ENCODE data around the gene INSR.

Gene INSR

GRCh38 chr19:7272856-7273578, 21.2 kb downstream of the INSR start:
- no peak for DNase-seq
- H3K27me3 Mint-ChIP-seq, result no peaks in the 10 kb centered on the region
- no peaks in the 10 kb centered on the region for H3K9me3 Mint-ChIP-seq
- no peaks in the 10 kb centered on the region for H3K4me1 Mint-ChIP-seq
- H3K27ac Mint-ChIP-seq, result no peak overlapping the region
- no peak overlapping the region for H3K4me3 Mint-ChIP-seq
- peak; percentile 70 for ATAC-seq

- no peaks in the 10 kb centered on the region for H3K9me3 Mint-ChIP-seq
- no peak overlapping the region for H3K27ac Mint-ChIP-seq
- DNase-seq (no peak), ATAC-seq (no peak)
- no peaks in the 10 kb centered on the region for H3K27me3 Mint-ChIP-seq
- no peak overlapping the region for H3K4me3 Mint-ChIP-seq
- H3K4me1 Mint-ChIP-seq, result no peaks in the 10 kb centered on the region
These were observed 25.5 kb downstream of the INSR start for GRCh38 chr19:7268705-7269098.

GRCh38 chr19:7267792-7268704, 26.2 kb downstream of the INSR start:
- no peak for DNase-seq
- no peak overlapping the region for H3K27ac Mint-ChIP-seq
- ATAC-seq, result no peak
- no peaks in the 10 kb centered on the region for H3K27me3 Mint-ChIP-seq
- no peak overlapping the region for H3K4me3 Mint-ChIP-seq
- no peaks in the 10 kb centered on the region for H3K9me3 Mint-ChIP-seq
- no peaks in the 10 kb centered on the region for H3K4me1 Mint-ChIP-seq

- Mint-ChIP-seq H3K9me3 (no peaks in the 10 kb centered on the region), H3K4me3 (no peak overlapping the region), H3K4me1 (no peaks in the 10 kb centered on the region), H3K27ac (no peak overlapping the region), H3K27me3 (no peaks in the 10 kb centered on the region)
- DNase-seq (no peak), ATAC-seq (no peak)
These were observed 27.4 kb downstream of the INSR start for GRCh38 chr19:7266832-7267231.

GRCh38 chr19:7265963-7266362, 28.3 kb downstream of the INSR start:
- no peak for DNase-seq
- no peaks in the 10 kb centered on the region for H3K9me3 Mint-ChIP-seq
- H3K4me3 Mint-ChIP-seq, result no peak overlapping the region
- H3K4me1 Mint-ChIP-seq, result no peaks in the 10 kb centered on the region
- no peak for ATAC-seq
- H3K27me3 Mint-ChIP-seq, result no peaks in the 10 kb centered on the region
- H3K27ac Mint-ChIP-seq, result no peak overlapping the region

GRCh38 chr19:7264858-7265257, 29.4 kb downstream of the INSR start:
- no peaks in the 10 kb centered on the region for H3K9me3 Mint-ChIP-seq
- H3K4me1 Mint-ChIP-seq, result no peaks in the 10 kb centered on the region
- DNase-seq (no peak), ATAC-seq (no peak)
- H3K4me3 Mint-ChIP-seq, result no peak overlapping the region
- no peaks in the 10 kb centered on the region for H3K27me3 Mint-ChIP-seq
- H3K27ac Mint-ChIP-seq, result peak overlapping the region in 1 of 2 donors; percentile 45

GRCh38 chr19:7263521-7263920, 30.7 kb downstream of the INSR start:
- H3K9me3 Mint-ChIP-seq, result no peaks in the 10 kb centered on the region
- ATAC-seq, result no peak
- no peak overlapping the region for H3K4me3 Mint-ChIP-seq
- no peak overlapping the region for H3K27ac Mint-ChIP-seq
- no peak for DNase-seq
- no peaks in the 10 kb centered on the region for H3K4me1 Mint-ChIP-seq
- no peaks in the 10 kb centered on the region for H3K27me3 Mint-ChIP-seq

- Mint-ChIP-seq H3K4me3 (no peak overlapping the region), H3K27me3 (no peaks in the 10 kb centered on the region)
- no peak for ATAC-seq
These were observed 31.1 kb downstream of the INSR start for GRCh38 chr19:7263066-7263465.

GRCh38 chr19:7262470-7262869, 31.7 kb downstream of the INSR start:
- no peaks in the 10 kb centered on the region for H3K9me3 Mint-ChIP-seq
- ATAC-seq, result no peak
- H3K4me1 Mint-ChIP-seq, result no peaks in the 10 kb centered on the region
- H3K4me3 Mint-ChIP-seq, result no peak overlapping the region
- no peaks in the 10 kb centered on the region for H3K27me3 Mint-ChIP-seq
- no peak for DNase-seq
- H3K27ac Mint-ChIP-seq, result no peak overlapping the region

More at GRCh38 chr19:7263066-7263465, 31.1 kb downstream of the INSR start:
- Mint-ChIP-seq H3K27ac (no peak overlapping the region), H3K9me3 (no peaks in the 10 kb centered on the region), H3K4me1 (no peaks in the 10 kb centered on the region)
- no peak for DNase-seq

GRCh38 chr19:7260161-7260560, 34.1 kb downstream of the INSR start:
- Mint-ChIP-seq H3K9me3 (no peaks in the 10 kb centered on the region), H3K27ac (no peak overlapping the region), H3K4me1 (no peaks in the 10 kb centered on the region), H3K27me3 (no peaks in the 10 kb centered on the region), H3K4me3 (no peak overlapping the region)
- DNase-seq, result no peak
- no peak for ATAC-seq

- Mint-ChIP-seq H3K4me3 (no peak overlapping the region), H3K27ac (no peak overlapping the region)
These were observed 35.3 kb downstream of the INSR start for GRCh38 chr19:7258840-7259395.

GRCh38 chr19:7258041-7258839, 36.0 kb downstream of the INSR start:
- Mint-ChIP-seq H3K27me3 (no peaks in the 10 kb centered on the region), H3K4me1 (no peaks in the 10 kb centered on the region), H3K4me3 (no peak overlapping the region), H3K27ac (no peak overlapping the region), H3K9me3 (no peaks in the 10 kb centered on the region)
- no peak for ATAC-seq
- no peak for DNase-seq

More at GRCh38 chr19:7258840-7259395, 35.3 kb downstream of the INSR start:
- ATAC-seq, result no peak
- no peak for DNase-seq
- Mint-ChIP-seq H3K27me3 (no peaks in the 10 kb centered on the region), H3K9me3 (no peaks in the 10 kb centered on the region), H3K4me1 (no peaks in the 10 kb centered on the region)

- Mint-ChIP-seq H3K9me3 (no peaks in the 10 kb centered on the region), H3K27me3 (no peaks in the 10 kb centered on the region), H3K27ac (no peak overlapping the region), H3K4me3 (no peak overlapping the region), H3K4me1 (no peaks in the 10 kb centered on the region)
- no peak for ATAC-seq
- DNase-seq, result no peak
These were observed 36.8 kb downstream of the INSR start for GRCh38 chr19:7257148-7258040.

GRCh38 chr19:7255631-7256030, 38.6 kb downstream of the INSR start:
- Mint-ChIP-seq H3K4me3 (no peak overlapping the region), H3K27ac (no peak overlapping the region), H3K9me3 (no peaks in the 10 kb centered on the region), H3K27me3 (no peaks in the 10 kb centered on the region), H3K4me1 (peaks cover 4% of the 10 kb centered on the region)
- DNase-seq (no peak), ATAC-seq (no peak)

- ATAC-seq, result no peak
- no peak for DNase-seq
- H3K27me3 Mint-ChIP-seq, result peaks cover 3% of the 10 kb centered on the region
- no peak overlapping the region for H3K27ac Mint-ChIP-seq
- no peak overlapping the region for H3K4me3 Mint-ChIP-seq
- H3K9me3 Mint-ChIP-seq, result no peaks in the 10 kb centered on the region
- peaks cover 4% of the 10 kb centered on the region for H3K4me1 Mint-ChIP-seq
These were observed 39.1 kb downstream of the INSR start for GRCh38 chr19:7255119-7255518.
